ES-I3 (cell line): Measurements from ENCODE around the gene TRAT1.

Source experiments
- H3K36me3 ChIP-seq: 2 replicates; pipeline ENCODE4 v1.6.1; 2013; ENCODE audit warnings: mild to moderate bottlenecking, low read length, control low read depth, moderate library complexity; ENCODE audit not compliant: insufficient read depth
- H3K4me1 ChIP-seq: 2 replicates; pipeline ENCODE4 v1.6.1; 2013; ENCODE audit warnings: mild to moderate bottlenecking, control low read depth, low read length; ENCODE audit not compliant: insufficient read depth
- H3K9ac ChIP-seq: 2 replicates; pipeline ENCODE4 v1.6.1; 2013; ENCODE audit warnings: low read depth, mild to moderate bottlenecking, low read length, moderate library complexity
- H3K9me3 ChIP-seq: 2 replicates; pipeline ENCODE4 v1.6.1; 2013; ENCODE audit warnings: mild to moderate bottlenecking, low read length, moderate library complexity; ENCODE audit not compliant: control insufficient read depth, insufficient read depth

Gene TRAT1

DNA sequence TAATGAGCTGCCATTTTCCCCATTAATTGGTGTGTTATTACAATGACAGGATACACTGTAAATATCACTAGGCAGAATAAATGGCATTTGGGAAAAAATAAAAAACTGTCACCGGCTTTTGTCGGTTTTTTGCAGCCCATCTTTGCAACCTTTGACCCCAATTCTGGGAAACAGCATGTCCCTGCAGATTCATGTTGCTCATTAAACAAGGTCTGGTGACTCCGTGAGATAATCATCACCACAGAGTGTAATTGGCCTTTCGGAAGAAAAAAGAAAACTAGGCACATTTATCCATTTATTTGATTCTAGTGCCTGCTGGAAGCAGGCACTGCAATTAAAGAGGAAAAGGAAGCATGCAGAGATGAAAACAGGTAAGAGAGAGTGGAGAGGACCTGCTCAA is 64.5 kb downstream of the TRAT1 start:
- Histone ChIP-seq H3K9me3 (no peaks in the 10 kb centered on the region), H3K9ac (no peak overlapping the region), H3K4me1 (peaks cover 7% of the 10 kb centered on the region; the same call in 1 of the 2 replicates), H3K36me3 (no peaks in the 10 kb centered on the region)

DNA sequence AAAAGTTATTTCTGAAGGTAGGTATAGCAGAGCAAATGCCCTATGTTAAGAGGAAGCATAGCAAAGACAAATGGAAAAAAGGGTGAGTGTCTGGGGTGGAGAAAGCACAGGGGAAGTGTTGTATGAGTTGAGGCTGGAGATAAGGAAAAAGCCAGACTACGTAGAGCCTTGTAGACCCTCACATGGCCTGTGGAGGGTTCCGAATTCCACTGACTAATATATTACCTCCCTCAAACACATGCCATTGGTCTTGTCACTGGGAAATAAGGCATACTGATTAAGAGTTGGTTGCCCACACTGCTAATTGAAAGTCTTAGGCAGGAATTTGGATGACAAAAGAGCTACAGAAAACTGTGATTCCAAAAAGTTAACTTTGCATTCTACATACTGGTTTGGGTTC is 65.2 kb downstream of the TRAT1 start:
- Histone ChIP-seq H3K9ac (no peak overlapping the region), H3K9me3 (no peaks in the 10 kb centered on the region), H3K36me3 (no peaks in the 10 kb centered on the region), H3K4me1 (peaks cover 7% of the 10 kb centered on the region; the same call in 1 of the 2 replicates)

DNA sequence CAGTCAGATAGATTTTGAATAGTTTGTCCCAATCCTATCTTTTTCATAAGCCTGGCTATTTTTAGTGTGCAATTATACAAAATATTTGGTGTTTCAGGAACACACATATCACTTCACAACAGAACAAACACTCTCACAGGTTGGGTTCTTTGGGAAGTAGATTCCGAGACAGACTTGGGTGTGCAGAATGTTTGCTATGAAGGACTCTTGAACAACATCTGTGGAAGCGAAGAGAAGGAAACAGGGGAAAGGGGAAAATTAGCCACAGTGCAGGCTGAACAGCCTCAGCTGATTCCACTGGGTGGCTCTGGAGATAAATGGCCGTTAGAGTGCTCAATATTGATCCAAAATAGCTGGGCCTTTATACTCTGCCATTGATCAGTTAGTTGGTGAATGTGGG is 69.2 kb downstream of the TRAT1 start:
- no peak overlapping the region for H3K9ac ChIP-seq
- H3K9me3 ChIP-seq = no peaks in the 10 kb centered on the region
- peaks cover 7% of the 10 kb centered on the region; the same call in 1 of the 2 replicates for H3K4me1 ChIP-seq
- no peaks in the 10 kb centered on the region for H3K36me3 ChIP-seq

DNA sequence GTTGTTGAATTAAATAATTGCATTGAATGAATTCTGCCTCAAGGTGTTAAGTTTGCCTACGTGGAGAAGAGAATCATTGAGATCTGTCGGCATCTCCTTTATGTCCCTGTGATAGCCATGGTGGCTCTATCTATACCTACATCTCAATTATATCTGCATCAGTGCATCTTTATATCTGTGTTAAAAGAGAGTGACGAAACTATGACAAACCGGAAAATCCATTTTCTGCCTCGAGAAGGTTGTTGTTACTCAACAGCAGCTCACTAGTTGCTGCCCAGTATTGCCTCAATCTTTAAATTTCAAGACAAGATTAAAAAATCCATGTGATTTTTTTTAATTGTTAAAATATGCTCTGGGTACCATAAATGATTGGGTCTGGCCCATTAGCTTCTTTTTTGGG is 72.4 kb downstream of the TRAT1 start:
- Histone ChIP-seq H3K4me1 (no peaks in the 10 kb centered on the region), H3K9me3 (no peaks in the 10 kb centered on the region), H3K36me3 (no peaks in the 10 kb centered on the region), H3K9ac (no peak overlapping the region)

DNA sequence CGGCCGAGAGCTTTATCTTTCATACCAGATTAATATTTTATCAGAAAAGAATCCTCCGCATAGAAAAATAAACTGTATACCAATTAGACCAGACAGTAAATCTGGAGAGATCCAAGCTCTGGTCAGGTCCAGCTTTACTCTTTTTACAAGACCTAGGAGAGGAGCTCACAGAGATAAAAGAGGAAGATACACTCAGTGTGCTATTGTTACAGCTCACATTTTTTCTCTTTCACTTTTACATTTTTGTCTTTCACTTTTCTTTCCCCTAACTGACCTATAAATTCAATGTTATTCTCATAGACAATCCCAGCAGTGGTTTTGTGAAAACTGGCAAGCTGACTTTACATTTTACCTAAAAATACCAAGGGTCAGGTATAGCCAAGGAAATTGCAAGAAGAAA is 75.3 kb downstream of the TRAT1 start:
- Histone ChIP-seq H3K9me3 (no peaks in the 10 kb centered on the region), H3K36me3 (no peaks in the 10 kb centered on the region), H3K4me1 (no peaks in the 10 kb centered on the region), H3K9ac (no peak overlapping the region)

DNA sequence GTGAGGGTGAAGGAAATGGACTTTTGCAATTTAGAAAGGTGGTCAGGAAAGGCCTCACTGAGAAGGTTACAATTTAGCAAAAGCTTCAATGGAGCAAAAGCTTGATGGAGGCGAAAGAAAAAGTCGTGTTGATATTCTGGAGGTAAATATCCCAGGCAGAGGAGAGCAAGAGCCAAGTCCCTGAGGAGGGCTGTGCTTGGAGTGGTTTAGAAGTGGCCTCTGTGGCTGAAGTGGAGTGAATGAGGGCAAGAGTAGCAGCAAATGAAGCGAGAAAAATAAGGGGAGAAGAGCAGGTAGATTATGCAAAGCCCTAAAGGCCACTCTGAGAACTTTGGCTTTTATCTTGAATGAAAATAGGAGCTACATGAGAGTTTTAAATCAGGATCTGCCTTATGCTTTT is 76.9 kb downstream of the TRAT1 start:
- H3K9ac ChIP-seq = no peak overlapping the region
- no peaks in the 10 kb centered on the region for H3K36me3 ChIP-seq
- no peaks in the 10 kb centered on the region for H3K9me3 ChIP-seq
- H3K4me1 ChIP-seq = no peaks in the 10 kb centered on the region
